ENCODE data around the gene GMDS.

GRCh38 chr6:2132916-2133315, 112.5 kb downstream of the GMDS start:
- no peak for TF ChIP-seq POLR2A (IDR thresholded peaks at IDR 0.05)
- no peak for TF ChIP-seq CTCF (IDR thresholded peaks at IDR 0.05)
- no peak for TF ChIP-seq EP300 (IDR thresholded peaks at IDR 0.05)

Measured in ovary (tissue), 3 donors.